GM18951 (cell line): ENCODE results near the gene DNAJB8.

Source experiments
- POLR2A ChIP-seq: IDR thresholded peaks from 4 replicates; pipeline ENCODE4 v1.6.1; 2011; ENCODE audit warnings: mild to moderate bottlenecking; ENCODE audit not compliant: insufficient read length, insufficient read depth; ENCODE audit errors: extremely low read depth
- in situ Hi-C: fragments of 300-500 bp; cut with MboI; formaldehyde crosslinking; loops from one replicate; pipeline ENCODE4 v1.12.0; 2022; ENCODE audit warnings: low sequenced_read_pairs, mixed read lengths, inconsistent platforms; ENCODE audit not compliant: unreplicated experiment

The DNAJB8 gene

GRCh38 chr3:128415773-128416577 is 50.7 kb downstream of the DNAJB8 start:
- in situ Hi-C loops: no loop called here
- no peak for TF ChIP-seq POLR2A

- in situ Hi-C loops: no loop called here
- no peak for TF ChIP-seq POLR2A
Observed at GRCh38 chr3:128415200-128415772, 51.4 kb downstream of the DNAJB8 start.

GRCh38 chr3:128413413-128414205 is 53.1 kb downstream of the DNAJB8 start:
- TF ChIP-seq POLR2A: no peak

GRCh38 chr3:128413003-128413370 is 53.7 kb downstream of the DNAJB8 start:
- in situ Hi-C loops: no loop called here
- TF ChIP-seq POLR2A: no peak

More at GRCh38 chr3:128413413-128414205, 53.1 kb downstream of the DNAJB8 start:
- in situ Hi-C loops: no loop called here
